AG09309 (cell line): ENCODE measurements around the gene NDST4.

Source experiments
- DNase-seq: peaks from one replicate; pipeline ENCODE4 v3.0.0-alpha.2; 2010; ENCODE audit warnings: low read depth
- H3K4me3 ChIP-seq: 2 replicates; pipeline ENCODE4 v1.5.1; 2011; ENCODE audit warnings: mild to moderate bottlenecking, low read depth, low read length, moderate library complexity; ENCODE audit not compliant: control insufficient read depth
- TF ChIP-seq, protein P1 (sequence below): IDR thresholded peaks from 2 replicates; pipeline ENCODE4 v1.5.1; 2011; ENCODE audit warnings: mild to moderate bottlenecking, low read depth, low read length, inconsistent platforms; ENCODE audit not compliant: insufficient read depth, control insufficient read depth; ENCODE audit errors: missing control alignments

Gene NDST4

DNA sequence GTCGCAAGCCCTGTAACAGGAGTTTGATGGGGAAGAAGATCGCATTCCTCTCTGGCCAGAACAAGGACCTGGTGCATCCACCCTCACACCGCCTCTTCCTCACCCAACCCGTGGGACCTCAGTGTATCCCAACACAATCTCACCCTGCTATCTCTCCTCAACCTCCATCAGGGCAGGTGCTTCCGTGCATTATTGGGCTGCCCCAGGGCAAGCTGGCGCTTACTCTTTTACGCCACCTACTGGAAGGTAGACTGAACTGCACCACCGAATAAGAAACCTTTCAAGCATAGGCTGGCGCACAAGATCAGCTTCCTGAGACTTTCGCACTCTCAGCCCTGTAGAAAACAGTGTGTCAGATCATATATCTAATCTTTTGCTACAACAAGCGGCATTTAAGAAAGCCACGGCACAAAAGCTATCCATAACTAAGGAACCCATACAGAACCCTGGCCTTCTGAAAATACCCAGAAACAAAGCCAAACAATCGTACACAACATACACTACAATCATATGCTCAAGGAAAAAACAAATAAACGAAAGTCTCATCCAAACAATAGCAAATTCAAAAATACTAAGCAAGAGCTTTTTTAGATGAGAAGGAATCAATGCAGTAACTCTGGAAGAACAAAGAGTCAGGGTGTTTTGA, 305.5 kb downstream of the NDST4 start:
- TF ChIP-seq, protein P1, sequence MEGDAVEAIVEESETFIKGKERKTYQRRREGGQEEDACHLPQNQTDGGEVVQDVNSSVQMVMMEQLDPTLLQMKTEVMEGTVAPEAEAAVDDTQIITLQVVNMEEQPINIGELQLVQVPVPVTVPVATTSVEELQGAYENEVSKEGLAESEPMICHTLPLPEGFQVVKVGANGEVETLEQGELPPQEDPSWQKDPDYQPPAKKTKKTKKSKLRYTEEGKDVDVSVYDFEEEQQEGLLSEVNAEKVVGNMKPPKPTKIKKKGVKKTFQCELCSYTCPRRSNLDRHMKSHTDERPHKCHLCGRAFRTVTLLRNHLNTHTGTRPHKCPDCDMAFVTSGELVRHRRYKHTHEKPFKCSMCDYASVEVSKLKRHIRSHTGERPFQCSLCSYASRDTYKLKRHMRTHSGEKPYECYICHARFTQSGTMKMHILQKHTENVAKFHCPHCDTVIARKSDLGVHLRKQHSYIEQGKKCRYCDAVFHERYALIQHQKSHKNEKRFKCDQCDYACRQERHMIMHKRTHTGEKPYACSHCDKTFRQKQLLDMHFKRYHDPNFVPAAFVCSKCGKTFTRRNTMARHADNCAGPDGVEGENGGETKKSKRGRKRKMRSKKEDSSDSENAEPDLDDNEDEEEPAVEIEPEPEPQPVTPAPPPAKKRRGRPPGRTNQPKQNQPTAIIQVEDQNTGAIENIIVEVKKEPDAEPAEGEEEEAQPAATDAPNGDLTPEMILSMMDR = peak; percentile 44
- H3K4me3 ChIP-seq = no peak overlapping the region
- no peak for DNase-seq

DNA sequence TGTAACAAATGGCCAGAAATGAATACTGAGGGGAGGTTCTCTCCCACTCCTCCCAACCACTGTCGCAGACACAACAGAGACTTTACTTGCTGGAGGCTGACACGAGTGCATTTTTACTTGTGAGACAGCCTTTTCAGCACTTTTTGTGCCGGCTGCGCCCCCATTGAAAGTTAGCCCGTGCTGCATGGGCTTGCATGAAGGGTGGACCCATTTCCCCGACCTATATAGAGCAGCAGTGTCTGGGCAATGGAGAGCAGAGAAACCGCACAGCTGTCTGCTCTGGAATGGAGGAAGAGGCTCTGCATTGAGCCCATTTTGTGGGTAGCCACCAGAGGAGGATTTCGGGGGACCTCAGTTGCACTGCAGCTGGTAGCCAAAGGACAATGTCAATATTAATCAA, 306.1 kb downstream of the NDST4 start:
- H3K4me3 ChIP-seq = no peak overlapping the region
- TF ChIP-seq, protein P1 = no peak
- DNase-seq = no peak

DNA sequence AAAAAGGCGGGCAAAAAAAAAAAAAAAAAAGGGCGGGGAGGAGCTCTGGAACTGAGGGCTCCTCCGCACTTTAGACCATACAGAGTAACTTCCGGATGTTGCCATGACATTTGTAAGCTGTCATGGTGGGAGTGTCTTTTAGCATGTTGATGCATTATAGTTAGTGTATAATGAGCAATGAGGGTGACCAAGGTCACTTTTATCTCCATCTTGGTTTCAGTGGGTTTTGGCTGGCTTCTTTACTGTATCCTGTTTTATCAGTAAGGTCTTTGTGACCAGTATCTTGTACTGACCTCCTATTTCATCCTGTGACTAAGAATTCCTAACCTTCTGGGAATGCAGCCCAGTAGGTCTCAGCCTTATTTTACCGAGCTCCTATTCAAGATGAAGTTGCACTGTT, 321.4 kb downstream of the NDST4 start:
- TF ChIP-seq, protein P1 = no peak
- DNase-seq = no peak

DNA sequence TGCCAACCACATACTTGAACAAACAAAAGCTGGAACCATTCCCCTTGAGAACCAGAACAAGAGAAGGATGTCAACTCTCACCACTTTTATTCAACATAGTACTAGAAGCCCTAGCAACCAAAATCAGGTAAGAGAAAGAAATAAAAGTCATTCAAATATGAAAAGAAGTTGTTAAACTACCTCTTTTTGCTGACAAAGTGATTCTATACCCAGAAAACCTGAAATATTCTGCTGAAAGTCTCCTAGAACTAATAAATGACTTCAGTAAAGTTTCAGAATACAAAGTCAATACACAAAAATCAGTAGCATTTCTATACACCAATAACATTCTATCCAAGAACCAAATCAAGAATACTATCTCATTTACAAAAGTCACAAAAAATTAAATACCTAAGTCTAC, 327.9 kb downstream of the NDST4 start:
- DNase-seq = no peak
- TF ChIP-seq, protein P1 = no peak
- no peak overlapping the region for H3K4me3 ChIP-seq

More for the DNA sequence above, 321.4 kb downstream of the NDST4 start:
- no peak overlapping the region for H3K4me3 ChIP-seq

DNA sequence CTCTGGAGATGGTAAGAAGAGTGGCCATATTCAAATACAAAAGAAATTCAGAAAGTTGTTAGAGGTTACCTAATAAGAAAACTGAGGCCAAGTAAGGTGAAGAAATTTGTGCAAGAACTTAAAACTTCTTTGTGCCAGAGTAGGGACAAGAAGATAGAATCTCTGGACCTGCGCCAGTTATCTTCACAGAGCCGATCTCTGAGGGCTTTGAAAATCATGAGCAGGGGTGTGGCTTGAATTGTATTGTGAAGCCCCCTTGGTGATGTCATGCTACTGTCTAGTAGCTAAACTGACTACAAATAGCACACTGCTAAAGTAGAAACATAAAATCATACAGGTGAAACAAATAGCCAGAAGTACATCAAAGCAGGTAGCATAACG, 330.2 kb downstream of the NDST4 start:
- DNase-seq = no peak
- no peak overlapping the region for H3K4me3 ChIP-seq
- TF ChIP-seq, protein P1 = no peak

DNA sequence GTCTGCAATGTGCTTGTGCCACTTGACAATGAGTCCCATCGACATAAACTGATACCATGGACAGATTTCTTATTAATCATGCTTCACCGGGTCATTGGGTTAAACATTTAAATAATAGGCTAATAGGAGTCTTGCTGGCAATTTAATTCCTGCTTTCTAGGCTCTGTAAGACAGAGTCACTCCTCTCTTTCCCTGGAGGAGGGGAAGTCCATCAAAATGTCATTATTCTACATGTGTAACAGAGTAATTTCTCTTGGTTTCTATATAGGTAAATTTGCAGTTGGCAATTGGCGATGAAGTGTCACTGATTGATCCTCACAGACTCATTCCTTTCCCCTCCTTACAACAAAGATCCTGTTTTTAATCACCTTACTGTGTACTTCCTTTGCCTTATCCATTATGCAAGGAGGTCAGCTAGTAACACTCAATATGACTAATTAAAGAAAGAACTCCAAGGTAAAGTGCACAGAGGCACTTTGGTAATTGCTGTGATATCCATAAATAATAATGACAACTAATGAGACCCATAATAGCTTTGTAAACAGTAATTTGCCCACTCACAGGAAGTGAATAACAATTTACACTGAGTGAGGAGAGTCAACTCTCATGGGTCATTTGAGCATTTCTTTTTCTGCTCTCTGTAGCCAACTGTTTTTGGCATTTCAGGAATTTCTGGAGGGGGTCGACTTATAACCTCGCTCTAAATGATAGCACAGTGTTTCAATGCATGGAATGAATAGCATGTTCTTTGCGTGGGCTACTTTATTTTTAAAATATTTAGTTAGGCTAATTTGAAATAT, 330.8 kb downstream of the NDST4 start:
- TF ChIP-seq, protein P1 = no peak
- DNase-seq = no peak
- no peak overlapping the region for H3K4me3 ChIP-seq

DNA sequence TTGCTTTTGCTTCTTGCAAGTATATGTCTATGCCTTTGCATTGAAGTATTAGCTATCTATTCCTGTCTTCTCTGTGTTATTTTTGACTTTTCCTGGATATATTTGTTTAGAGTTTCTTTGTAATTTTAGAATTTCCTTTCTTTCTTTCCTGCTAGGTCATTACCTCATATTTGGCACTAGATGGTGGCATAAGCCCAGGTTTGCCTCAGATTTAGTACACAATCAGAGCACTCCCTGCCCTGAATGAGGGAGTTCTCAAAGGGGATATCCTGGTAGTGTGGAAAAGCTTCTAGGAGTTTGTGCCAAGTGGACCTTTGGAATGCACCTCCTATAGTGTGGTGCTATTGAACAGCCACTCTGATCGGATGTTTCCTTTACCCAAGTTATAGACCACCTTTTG, 333.2 kb downstream of the NDST4 start:
- TF ChIP-seq, protein P1 = no peak
- no peak overlapping the region for H3K4me3 ChIP-seq
- no peak for DNase-seq
